Measurements from ENCODE around the gene HFM1. TPM values are rescaled to one million over a fixed set of nuclear protein-coding genes. Genes with fewer than 3 reads are reported as not detected.
"Not testable (repeated sequence)": the region's sequence is repeated elsewhere in the genome, so short reads cannot be mapped to it uniquely, and the experiment has no call there.

The HFM1 gene
- total RNA-seq, 1 donor from 2014 or later = 0.17 TPM

DNA sequence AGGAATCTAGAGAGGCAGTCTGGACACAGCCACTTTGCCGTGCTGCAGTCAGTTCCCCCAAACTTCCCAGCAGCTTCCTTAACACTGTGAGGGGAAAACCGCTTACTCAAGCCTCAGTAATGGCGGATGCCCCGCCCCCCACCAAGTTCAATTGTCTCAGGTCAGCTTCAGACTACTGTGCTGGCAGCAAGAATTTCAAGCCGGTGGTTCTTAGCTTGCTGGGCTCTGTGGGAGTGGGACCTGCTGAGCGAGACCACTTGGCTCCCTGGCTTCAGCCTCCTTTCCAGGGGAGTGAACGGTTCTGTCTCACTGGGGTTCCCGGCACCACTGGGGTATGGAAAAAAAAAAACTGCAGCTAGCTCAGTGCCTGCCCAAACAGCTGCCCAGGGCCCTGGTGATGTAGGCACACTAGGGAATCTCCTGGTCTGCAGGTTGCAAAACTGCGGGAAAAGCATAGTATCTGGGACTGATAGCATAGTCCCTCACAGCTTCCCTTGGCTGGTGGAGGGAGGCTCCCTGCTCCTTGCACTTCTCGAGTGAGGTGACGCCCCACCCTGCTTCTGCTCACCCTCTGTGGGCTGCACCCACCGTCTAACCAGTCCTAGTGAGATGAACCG, 23.7 kb upstream of the HFM1 start:
- TF ChIP-seq, protein P1, sequence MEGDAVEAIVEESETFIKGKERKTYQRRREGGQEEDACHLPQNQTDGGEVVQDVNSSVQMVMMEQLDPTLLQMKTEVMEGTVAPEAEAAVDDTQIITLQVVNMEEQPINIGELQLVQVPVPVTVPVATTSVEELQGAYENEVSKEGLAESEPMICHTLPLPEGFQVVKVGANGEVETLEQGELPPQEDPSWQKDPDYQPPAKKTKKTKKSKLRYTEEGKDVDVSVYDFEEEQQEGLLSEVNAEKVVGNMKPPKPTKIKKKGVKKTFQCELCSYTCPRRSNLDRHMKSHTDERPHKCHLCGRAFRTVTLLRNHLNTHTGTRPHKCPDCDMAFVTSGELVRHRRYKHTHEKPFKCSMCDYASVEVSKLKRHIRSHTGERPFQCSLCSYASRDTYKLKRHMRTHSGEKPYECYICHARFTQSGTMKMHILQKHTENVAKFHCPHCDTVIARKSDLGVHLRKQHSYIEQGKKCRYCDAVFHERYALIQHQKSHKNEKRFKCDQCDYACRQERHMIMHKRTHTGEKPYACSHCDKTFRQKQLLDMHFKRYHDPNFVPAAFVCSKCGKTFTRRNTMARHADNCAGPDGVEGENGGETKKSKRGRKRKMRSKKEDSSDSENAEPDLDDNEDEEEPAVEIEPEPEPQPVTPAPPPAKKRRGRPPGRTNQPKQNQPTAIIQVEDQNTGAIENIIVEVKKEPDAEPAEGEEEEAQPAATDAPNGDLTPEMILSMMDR (conservative IDR thresholded peaks at IDR 0.05; ENCODE audit: low read depth, low read length) = no peak
- H3K4me3 ChIP-seq (ENCODE audit: low read depth, low read length) = no peak overlapping the region
- DNase-seq (ENCODE audit: low read depth) = no peak

DNA sequence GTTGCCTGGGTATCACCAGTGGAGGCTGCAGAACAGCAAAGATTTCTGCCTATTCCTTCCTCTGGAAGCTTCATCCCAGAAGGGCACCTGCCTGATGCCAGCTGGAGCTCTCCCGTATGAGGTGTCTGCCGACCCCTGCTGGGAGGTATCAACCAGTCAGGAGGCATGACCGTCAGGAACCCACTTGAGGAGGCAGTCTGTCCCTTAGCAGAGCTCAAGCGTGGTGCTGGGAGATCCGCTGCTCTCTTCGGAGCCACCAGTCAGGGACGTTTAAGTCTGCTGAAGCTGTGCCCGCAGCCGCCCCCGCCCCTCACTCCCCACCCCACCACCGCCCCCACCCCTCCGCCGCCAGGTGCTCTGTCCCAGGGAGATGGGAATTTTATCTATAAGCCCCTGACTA, 23.1 kb upstream of the HFM1 start:
- no peak overlapping the region for H3K4me3 ChIP-seq (ENCODE audit: low read depth, low read length)
- TF ChIP-seq, protein P1 (conservative IDR thresholded peaks at IDR 0.05; ENCODE audit: low read depth, low read length) = no peak
- no peak for DNase-seq (ENCODE audit: low read depth)

DNA sequence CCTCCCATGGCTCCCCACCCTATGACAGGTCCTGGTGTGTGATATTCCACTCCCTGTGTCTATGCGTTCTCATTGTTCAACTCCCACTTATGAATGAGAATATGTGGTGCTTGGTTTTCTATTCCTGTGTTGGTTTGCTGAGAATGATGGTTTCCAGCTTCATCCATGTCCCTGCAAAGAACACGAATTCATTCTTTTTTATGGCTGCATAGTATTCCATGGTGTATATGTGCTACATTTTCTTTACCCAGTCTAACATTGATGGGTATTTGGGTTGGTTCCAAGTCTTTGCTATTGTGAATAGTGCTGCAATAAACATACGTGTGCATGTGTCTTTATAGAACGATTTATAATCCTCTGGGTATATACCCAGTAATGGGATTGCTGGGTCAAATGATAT, 17.9 kb upstream of the HFM1 start:
- DNase-seq (ENCODE audit: low read depth) = not testable (repeated sequence)

DNA sequence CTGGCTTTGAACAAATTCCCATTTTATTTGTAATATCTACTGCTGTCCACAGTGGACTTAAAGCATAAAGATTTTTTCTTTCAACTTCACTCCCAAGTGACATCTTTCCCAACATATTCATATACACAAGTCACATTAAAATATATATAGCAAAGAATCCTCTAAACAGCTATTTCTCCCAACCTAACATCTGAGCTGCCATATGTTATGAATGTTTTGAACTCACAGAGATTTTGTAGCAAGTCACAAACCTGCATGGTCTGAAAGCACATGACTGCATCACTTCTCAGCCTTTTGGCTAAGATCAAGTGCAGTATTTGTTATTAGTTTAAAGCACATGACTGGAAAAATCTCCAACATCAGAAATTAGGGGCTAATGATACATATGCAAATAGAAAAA, 7.7 kb upstream of the HFM1 start:
- TF ChIP-seq, protein P1 (conservative IDR thresholded peaks at IDR 0.05; ENCODE audit: low read depth, low read length) = no peak
- no peak for DNase-seq (ENCODE audit: low read depth)

More for the DNA sequence above, 17.9 kb upstream of the HFM1 start:
- H3K4me3 ChIP-seq (ENCODE audit: low read depth, low read length) = not testable (repeated sequence)

DNA sequence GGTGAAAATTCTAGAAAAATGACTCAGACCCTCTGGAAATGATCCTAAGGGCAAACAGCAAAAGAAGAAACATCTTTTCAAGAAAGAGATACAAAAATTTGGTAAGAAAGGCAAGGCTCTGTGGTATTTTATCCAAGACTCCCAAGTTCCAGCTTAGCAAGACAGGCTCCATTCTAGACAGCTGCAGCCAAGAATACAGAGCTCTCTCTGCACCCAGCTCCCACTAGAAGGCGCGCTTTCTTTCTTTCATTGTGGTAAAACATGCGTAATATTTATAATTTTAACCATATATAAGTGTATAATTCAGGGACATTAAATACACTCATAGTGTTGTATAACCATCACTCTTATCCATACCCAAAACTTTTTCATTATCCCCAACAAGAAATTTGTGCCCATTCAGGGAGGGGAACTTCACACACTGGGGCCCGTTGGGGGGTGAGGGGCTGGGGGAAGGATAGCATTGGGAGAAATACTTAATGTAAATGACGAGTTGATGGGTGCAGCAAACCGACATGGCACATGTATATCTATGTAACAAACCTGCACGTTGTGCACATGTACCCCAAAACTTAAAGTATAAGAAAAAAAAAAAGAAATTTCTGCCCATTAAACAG, 2.2 kb upstream of the HFM1 start:
- TF ChIP-seq, protein P1 (conservative IDR thresholded peaks at IDR 0.05; ENCODE audit: low read depth, low read length) = peak; percentile 21
- no peak for DNase-seq (ENCODE audit: low read depth)

More for the DNA sequence above, 7.7 kb upstream of the HFM1 start:
- no peak overlapping the region for H3K4me3 ChIP-seq (ENCODE audit: low read depth, low read length)

DNA sequence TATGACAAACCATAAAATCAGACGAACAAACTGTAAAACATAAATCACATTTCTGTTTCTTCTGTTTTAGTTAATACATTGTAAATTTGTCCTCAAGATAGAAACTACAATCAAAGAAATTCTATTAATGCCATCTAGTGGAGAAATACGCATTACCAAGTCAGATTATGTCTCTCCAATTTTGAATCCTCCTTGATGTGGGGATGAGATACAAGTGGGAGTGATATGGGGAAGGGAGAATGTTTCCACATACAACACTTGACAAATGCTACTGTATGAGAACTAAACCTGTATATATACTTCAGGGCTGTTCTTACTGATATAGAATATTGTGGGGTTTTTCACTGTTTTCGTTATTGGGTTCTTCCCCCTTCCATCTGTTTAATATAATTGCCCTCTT, 2.6 kb downstream of the HFM1 start:
- TF ChIP-seq, protein P1 (conservative IDR thresholded peaks at IDR 0.05; ENCODE audit: low read depth, low read length) = peak; percentile 51
- no peak overlapping the region for H3K4me3 ChIP-seq (ENCODE audit: low read depth, low read length)
- no peak for DNase-seq (ENCODE audit: low read depth)

More for the DNA sequence above, 2.2 kb upstream of the HFM1 start:
- no peak overlapping the region for H3K4me3 ChIP-seq (ENCODE audit: low read depth, low read length)

DNA sequence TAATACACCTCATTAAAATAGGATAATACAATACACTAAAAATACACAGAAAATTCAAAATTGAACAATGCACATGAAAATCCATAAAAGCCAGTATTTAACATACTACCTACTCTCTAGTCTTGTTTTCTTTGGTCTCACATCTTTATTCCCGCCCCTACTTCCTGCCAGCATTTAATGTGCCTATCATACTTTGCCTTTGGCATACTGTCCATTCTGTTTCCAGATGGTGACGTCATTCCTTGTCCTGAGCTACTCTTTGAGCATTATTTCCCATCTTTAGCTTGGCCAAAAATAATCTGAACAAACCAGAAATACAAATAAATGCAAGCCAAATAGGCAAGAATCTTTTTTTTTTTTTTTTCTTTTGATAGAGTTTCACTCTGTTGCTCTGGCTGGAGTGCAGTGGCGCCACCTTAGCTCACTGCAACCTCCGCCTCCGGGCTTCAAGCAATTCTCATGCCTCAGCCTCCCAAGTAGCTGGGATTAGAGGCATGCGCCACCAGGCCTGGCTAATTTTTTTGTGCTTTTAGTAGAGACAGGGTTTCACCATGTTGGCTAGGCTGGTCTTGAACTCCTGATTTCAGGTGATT, 4.4 kb downstream of the HFM1 start:
- no peak for DNase-seq (ENCODE audit: low read depth)
- TF ChIP-seq, protein P1 (conservative IDR thresholded peaks at IDR 0.05; ENCODE audit: low read depth, low read length) = no peak
- H3K4me3 ChIP-seq (ENCODE audit: low read depth, low read length) = no peak overlapping the region

Data from epithelial cell of proximal tubule (primary cell).